T follicular helper cell (primary cell): ENCODE data around the gene MOGAT1.
"Not testable (repeated sequence)": the region's sequence is repeated elsewhere in the genome, so short reads cannot be mapped to it uniquely, and the experiment has no call there.

Experiments used
- DNase-seq: peaks from one replicate; pipeline ENCODE4 v3.0.0-alpha.2; 2020; ENCODE audit warnings: low read depth

Gene MOGAT1

DNA sequence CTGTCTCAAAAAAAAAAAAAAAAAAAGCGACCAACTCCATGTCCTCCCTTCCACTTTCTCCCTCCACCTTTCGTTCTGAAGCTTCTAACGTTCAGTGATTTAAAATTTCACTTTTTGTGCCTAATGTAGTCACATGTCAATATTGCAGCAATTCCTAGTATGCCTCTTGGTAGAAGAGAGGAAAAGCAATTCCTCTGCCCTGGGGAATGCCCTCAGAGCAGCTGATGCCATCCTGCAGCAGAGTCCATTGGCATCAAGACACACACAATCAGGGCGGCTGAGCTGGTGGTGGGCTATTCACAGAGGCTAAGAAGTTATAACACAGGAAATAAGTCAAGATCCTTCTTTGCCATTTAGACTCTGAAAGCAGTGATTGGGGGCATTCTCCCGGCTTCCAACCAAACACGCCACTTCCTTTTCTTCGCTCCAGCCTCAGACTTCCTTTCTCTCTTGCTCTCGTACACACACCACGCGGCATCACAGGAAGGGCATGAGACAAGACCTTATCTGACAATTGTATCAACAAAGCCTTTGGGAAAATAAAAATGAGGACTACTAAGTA is 71.9 kb downstream of the MOGAT1 start:
- no peak for DNase-seq

DNA sequence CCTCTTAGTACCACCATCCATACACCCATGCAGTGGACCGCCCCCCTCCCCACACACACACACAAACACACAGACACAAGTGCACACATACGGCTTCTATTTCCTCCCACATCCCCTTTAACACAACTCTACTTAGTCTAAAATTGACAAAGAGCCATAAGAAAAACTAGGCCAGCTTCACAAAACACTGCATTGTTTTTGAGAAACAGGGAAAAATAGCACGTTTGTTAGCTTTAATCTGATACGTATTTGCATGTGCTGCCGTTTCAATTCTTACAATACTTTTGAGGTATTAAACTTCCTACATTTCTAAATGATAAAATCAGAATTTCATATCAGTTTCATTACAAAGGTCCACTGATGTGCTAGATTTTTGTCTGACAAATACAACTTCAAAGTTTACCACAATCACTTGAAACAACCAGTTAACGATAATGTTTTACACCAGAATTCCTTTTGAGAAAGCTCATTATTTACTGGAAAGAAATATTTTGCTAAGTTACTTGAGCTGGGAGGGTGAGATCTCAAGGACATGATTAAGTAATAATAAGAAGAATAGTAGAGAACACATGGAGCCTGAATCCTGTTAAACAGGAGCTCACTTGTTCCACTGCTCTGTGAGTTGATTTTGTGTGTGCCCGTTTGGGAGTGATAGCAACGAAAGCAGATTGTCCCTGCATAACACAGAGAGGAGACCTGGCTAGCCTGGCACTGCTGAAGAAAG is 74.5 kb downstream of the MOGAT1 start:
- DNase-seq, result no peak

DNA sequence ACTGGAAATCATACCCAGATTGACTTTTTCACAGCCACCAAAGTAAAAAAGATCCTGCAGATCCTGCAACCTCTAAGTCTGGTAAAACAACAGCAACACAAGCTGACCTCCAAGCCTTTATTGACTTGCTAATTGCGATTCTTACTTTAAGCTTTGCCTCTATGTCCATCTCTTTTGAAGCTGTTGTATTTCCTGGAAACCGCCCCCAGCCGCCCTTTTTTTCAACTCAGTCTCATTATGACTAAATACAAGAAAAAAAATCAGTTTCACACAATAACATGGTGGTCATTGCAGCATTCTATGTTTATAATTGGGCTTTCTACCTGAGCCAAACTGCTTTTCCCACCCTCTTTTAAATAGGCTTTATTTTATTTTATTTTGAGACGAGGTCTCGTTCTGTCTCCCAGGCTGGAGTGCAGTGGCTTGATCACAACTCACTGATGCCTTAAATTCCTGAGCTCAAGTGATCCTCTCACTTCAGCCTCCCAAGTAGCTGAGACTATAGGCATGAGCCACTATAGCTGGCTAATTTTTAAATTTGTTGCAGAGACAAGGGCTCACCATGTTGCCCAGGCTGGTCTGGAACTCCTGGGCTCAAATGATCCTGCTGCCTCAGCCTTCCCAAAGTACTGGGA is 76.2 kb downstream of the MOGAT1 start:
- DNase-seq, result no peak

DNA sequence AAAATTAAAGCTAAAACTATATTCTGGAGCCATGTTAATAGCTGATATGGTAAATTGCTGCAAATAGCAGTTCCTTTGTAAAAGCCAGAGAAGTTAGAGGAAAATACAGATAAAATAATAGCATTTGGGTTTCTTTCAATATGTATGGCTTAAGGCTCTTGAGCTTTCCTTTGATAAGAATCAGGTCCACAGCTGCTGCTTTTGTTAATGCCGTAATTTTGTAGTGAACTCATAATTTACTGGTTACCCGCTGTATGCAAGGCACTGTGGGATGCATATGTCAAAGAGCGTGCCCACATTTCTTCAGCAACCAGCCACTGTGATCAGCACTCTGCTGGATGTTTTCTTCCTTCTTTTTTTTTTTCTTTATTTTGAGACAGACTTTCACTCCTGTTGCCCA is 79.1 kb downstream of the MOGAT1 start:
- no peak for DNase-seq

DNA sequence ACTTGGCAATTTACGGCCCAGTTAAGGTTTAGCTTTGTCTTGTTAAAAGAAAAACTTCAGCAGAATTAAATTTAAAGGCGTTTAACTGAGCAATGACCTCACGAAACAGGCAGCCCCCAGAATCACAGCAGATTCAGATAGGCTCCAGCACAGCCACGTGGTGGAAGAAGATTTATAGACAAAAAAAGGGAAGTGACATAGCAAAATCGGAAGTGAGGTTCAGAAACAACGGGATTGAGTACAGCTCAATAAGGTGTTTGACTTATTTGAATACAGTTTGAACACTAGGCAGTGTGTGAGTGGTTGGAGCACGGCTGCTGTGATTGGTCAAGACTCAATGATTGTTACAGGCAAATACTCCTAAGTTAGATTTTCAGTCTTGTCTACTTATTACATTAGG is 79.8 kb downstream of the MOGAT1 start:
- no peak for DNase-seq

DNA sequence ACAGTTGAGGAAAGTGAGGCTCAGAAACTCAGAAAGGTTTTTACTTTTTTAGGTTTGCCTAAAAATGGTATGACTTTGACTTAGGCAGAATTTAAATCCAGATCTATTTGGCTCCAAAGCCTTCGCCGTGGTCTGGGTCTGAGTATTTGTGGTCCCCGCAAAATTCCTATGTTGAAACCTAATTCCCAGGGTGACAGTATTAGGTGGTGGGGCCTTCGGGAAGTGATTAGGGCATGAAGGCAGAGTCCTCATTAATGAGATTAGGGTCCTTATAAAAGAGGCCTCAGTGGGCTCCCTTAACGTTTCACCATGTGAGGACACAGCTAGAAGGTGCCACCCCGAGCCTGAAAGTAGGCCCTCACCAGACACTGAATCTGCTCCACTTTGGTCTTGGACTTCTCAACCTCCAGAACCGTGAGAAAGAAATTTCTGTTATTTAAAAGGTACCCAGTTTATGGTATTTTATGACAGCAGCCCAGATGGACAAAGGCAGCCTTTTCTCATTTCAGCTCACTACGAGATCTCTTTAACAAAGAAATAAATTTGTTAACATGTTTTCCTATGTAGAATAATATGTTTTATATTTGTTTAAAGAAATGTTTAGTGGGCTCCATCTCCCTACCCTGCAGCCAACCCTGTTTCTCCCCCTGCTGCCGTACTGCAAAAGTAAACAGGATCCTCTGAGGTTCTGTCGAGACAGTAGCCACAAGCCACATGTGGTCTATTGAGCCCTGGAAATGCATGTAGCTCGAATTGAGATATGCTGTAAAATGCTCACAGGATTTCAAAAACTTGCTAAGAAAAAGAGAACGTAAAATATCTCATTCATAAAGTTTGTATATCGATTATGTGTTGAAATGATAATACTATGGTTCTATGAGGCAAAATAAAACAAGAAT is 80.6 kb downstream of the MOGAT1 start:
- DNase-seq, result no peak

DNA sequence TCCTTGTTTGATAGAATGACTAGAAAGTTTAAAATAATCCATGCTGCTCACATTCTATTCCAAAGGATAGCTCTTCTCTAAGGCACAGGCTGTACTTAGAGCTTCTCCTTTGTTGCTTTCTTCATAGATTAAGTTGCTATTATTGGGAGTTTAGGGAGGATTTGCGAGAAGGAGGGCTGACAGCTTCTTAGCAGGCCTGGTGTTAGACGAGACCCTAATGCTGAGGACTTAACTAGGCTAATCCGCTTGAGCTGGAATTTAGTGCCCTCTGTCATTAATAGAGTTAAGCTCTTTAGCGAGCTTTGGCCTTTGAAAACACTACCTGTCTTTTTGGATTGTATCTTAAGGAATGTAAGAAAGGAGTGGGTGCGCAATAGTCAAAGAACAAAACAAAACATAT is 81.3 kb downstream of the MOGAT1 start:
- DNase-seq, result no peak

DNA sequence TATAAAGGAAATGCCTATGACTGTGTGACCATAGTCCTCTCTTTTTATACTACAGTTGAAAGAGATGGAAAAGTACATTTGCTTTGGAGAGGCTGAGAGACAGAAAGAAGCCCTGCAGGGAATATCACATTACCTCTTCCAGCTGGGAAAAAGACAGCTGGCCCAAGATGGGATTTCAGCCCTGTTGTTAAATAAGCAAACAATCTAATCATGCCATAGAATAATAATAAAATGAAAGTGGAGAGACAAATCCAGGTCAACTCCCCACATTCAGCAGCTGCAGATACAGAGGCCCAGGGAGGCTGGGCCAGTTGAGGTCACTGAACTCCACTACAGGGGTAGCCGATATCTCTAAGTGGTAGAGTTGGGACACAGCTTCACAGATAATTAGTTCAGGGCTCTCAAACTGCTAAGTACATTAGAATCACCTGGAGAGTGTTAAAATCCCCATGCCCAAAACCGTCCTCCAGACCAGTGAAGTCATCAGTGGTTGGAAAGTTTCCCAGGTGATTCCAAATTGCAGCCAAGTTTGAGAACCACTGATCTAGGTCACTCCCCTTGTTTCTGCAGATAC is 81.9 kb downstream of the MOGAT1 start:
- DNase-seq, result no peak

DNA sequence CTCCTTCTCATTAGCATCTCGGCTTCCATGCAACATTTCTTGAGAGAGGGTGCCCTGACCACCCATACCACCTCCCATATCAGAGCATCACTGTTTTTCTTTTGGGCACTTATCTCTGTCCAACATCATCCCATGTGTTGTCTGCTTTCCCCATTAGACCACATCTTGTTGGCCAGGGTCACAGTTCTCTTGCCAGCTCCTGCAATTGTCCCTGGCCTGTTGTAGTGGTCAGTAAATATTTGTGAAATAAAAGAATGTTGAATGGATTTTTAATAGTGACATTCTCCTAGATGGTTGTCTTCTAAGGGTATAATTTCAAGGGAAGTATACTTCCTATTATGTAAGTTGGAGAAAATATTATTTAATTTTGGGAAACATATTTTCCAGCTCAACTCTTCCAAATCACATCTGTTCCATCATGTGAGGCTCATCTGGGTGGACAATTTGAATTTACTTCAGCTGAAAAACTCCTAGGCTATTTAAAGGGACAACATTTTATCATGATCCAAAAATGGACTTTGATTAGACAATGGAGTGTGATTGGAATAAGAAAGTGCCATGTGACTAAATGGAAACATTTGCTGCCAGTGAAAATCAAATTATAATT is 83.0 kb downstream of the MOGAT1 start:
- no peak for DNase-seq

DNA sequence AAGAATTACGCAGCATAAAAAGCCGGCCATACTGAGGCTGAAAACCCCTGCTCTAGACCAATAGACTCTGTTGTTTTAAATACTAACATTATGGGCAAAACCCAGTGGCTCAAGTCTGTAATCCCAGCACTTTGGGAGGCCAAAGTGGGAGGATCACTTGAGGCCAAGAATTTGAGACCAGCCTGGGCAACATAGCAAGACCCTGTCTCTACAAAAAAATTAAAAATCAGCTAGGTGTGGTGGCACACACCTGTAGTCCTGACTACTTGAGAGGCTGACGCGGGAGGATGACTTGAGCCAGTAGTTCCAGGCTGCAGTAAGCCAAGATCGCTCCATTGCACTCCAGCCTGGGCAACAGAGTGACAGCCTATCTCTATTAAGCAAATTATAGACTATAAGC is 84.1 kb downstream of the MOGAT1 start:
- DNase-seq, result not testable (repeated sequence)

DNA sequence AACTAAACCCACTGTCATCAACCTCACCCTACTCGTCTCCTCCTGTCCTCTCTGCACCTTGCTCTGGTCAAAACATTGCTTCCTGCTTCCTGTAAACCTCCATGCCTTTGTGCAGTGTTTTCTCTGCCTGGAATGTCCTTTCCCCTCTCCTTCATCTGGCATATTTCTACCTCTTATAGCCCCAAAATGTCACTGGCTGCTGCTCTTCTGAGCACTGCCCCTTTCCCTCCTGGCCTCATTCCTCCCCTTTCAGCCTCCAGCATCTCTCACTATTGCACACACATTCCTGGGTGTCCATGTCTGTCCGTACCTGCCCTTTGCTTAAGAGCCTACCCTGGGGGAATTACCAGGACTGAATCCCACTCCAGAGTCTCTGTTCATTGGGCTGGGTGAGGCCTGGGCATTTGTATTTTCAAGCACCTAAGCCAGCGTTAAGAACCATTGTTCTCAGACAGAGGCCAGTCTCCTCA is 84.9 kb downstream of the MOGAT1 start:
- DNase-seq, result no peak

DNA sequence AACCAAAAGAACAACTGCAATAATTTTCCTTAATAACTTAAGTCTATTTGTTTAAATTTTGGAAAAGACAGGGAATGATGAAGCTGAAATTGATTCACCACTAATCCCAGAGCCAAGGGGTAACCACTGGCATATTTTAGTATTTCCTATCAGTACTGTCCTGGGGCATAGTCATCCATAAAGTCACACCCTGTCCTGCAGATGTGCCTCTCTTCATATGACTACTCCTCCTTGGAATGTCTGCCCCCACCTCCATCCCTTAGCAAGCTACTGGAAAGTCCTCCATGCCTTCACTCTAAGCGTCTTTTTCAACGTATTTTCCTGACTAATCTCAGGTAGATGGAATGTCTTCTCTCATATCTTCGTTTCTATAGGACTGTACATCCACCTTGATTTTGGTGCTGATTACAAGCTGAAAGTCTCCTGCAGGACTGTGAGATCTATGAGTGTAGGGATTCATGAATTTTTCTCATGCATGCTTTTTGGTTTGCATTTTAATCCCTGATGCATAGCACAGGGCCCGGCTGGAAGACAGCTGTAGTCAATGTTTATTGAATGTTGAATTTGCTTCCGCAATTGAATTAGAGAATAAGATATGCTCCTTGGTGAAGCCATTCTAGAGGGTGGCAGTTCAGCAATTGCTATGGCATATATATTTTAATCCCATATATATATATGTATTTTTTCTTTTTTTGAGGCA is 85.6 kb downstream of the MOGAT1 start:
- DNase-seq, result no peak
